Fibroblast of lung (primary cell): Measurements from ENCODE around the gene BEX2. TPM values are rescaled to one million over a fixed set of nuclear protein-coding genes. Genes with fewer than 3 reads are reported as not detected.

Experiments used
- DNase-seq, 2 donors: peaks; one replicate each; pipeline versions ENCODE4 v3.0.0 to v3.0.0-alpha.2; 2010; ENCODE audit warnings: low read depth in 2 of 2
- H2AFZ ChIP-seq: 2 replicates; pipeline ENCODE4 v1.5.1; 2012; ENCODE audit warnings: low read length, control low read depth, inconsistent platforms
- H3K27ac ChIP-seq: 2 replicates; pipeline ENCODE4 v1.5.1; 2011; ENCODE audit warnings: low read length, control low read depth; ENCODE audit not compliant: insufficient read depth
- H3K27me3 ChIP-seq: 2 replicates; pipeline ENCODE4 v1.5.1; 2011; ENCODE audit warnings: mild to moderate bottlenecking, low read length; ENCODE audit not compliant: control insufficient read depth, insufficient read depth
- H3K36me3 ChIP-seq: 2 replicates; pipeline ENCODE4 v1.5.1; 2011; ENCODE audit warnings: low read length; ENCODE audit not compliant: control insufficient read depth, insufficient read depth
- H3K4me1 ChIP-seq: 2 replicates; pipeline ENCODE4 v1.5.1; 2011; ENCODE audit warnings: low read length; ENCODE audit not compliant: control insufficient read depth, insufficient read depth; ENCODE audit errors: extremely low read depth
- H3K4me2 ChIP-seq: 2 replicates; pipeline ENCODE4 v1.5.1; 2011; ENCODE audit warnings: low read length, control low read depth; ENCODE audit not compliant: insufficient read depth; ENCODE audit errors: extremely low read depth
- H3K4me3 ChIP-seq, 4 experiments: fragments of 200-600 bp in 1 of 4; sonication (generic) in 1 of 4; replicated peaks in 1 of 4; 2 replicates each; pipeline ENCODE4 v1.5.1; 2011 to 2016; ENCODE audit warnings: low read length in 4 of 4, low read depth in 3 of 4, mild to moderate bottlenecking in 3 of 4, control low read depth in 2 of 4, inconsistent platforms in 1 of 4, mixed read lengths in 1 of 4; ENCODE audit not compliant: insufficient read depth in 1 of 4; ENCODE audit errors: control extremely low read depth in 1 of 4
- H3K79me2 ChIP-seq: 2 replicates; pipeline ENCODE4 v1.5.1; 2012; ENCODE audit warnings: mild to moderate bottlenecking, low read length, inconsistent platforms; ENCODE audit not compliant: control insufficient read depth, insufficient read depth
- H3K9ac ChIP-seq: 2 replicates; pipeline ENCODE4 v1.5.1; 2011; ENCODE audit warnings: mild to moderate bottlenecking, low read length, control low read depth; ENCODE audit not compliant: insufficient read depth
- H3K9me3 ChIP-seq: 2 replicates; pipeline ENCODE4 v1.5.1; 2012; ENCODE audit warnings: low read depth, low read length; ENCODE audit not compliant: control insufficient read depth, insufficient read depth
- H4K20me1 ChIP-seq: 2 replicates; pipeline ENCODE4 v1.5.1; 2011; ENCODE audit warnings: low read length; ENCODE audit not compliant: control insufficient read depth, insufficient read depth; ENCODE audit errors: extremely low read depth
- EZH2 ChIP-seq: IDR thresholded peaks from 2 replicates; pipeline ENCODE4 v1.5.1; 2012; ENCODE audit warnings: low read length, control low read depth, mild to moderate bottlenecking; ENCODE audit errors: missing control alignments
- polyA plus RNA-seq, 2 donors: library from polyadenylated mRNA; depleted of rRNA in 1 of 2; stranded (reverse) in 1 of 2; unstranded in 1 of 2; fragments of >200 nt; gene quantifications; 2 replicates each; pipeline ENCODE4 v1.2.1, GENCODE V29; 2011 to 2012; ENCODE audit warnings: missing spikeins in 1 of 2
- total RNA-seq: library from RNA; depleted of rRNA; stranded (reverse); fragments of >200 nt; gene quantifications from 2 replicates; pipeline ENCODE4 v1.2.1, GENCODE V29; 2014
- TF ChIP-seq, protein P1 (sequence below), 2 donors: IDR thresholded peaks in 1 of 2; conservative IDR thresholded peaks in 1 of 2; 1 replicate in 1 of 2; 2 replicates in 1 of 2; pipeline ENCODE4 v1.5.1; 2011 to 2012; ENCODE audit warnings: low read length in 2 of 2, control low read depth in 1 of 2, inconsistent platforms in 1 of 2, low read depth in 1 of 2, mild to moderate bottlenecking in 1 of 2

Gene BEX2
- total and polyA plus RNA-seq, 2 donors (not counting 1 experiment from before 2014, with no cell fraction given), result 0.32 to 2.8 TPM

DNA sequence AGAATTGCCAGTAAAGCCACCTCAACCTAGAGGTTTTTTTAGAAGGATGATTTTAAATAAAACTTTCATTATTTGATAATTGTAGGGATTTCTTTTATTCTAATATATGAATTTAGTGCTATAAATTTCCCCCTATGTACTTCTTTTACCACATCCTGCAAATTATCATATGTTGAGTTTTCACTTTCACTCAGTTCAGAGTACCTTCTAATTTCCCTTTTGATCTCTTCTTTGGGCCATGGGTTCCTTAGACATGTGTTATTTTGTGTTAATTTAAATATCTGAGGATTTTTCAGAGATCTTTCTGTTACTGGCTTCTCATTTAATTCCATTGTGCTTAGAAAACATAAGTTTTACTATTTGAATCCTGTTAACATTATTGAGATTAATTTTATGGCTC, 6.1 kb downstream of the BEX2 start:
- Histone ChIP-seq H3K27me3 (no peaks in the 10 kb centered on the region), H3K4me3 (no peak overlapping the region), H3K4me1 (no peaks in the 10 kb centered on the region), H3K27ac (no peak overlapping the region), H3K9ac (no peak overlapping the region), H3K4me2 (no peak overlapping the region), H3K79me2 (no peaks in the 10 kb centered on the region), H3K9me3 (no peaks in the 10 kb centered on the region), H3K36me3 (no peaks in the 10 kb centered on the region), H4K20me1 (no peaks in the 10 kb centered on the region), H2AFZ (no peak overlapping the region)
- no peak for DNase-seq
- TF ChIP-seq, protein P1, sequence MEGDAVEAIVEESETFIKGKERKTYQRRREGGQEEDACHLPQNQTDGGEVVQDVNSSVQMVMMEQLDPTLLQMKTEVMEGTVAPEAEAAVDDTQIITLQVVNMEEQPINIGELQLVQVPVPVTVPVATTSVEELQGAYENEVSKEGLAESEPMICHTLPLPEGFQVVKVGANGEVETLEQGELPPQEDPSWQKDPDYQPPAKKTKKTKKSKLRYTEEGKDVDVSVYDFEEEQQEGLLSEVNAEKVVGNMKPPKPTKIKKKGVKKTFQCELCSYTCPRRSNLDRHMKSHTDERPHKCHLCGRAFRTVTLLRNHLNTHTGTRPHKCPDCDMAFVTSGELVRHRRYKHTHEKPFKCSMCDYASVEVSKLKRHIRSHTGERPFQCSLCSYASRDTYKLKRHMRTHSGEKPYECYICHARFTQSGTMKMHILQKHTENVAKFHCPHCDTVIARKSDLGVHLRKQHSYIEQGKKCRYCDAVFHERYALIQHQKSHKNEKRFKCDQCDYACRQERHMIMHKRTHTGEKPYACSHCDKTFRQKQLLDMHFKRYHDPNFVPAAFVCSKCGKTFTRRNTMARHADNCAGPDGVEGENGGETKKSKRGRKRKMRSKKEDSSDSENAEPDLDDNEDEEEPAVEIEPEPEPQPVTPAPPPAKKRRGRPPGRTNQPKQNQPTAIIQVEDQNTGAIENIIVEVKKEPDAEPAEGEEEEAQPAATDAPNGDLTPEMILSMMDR (conservative IDR thresholded peaks at IDR 0.05 in 1 of 2, IDR thresholded peaks at IDR 0.05 in 1 of 2; ENCODE audit: low read depth in 1 of 2, low read length in 2 of 2), result no peak
- no peak for TF ChIP-seq EZH2

DNA sequence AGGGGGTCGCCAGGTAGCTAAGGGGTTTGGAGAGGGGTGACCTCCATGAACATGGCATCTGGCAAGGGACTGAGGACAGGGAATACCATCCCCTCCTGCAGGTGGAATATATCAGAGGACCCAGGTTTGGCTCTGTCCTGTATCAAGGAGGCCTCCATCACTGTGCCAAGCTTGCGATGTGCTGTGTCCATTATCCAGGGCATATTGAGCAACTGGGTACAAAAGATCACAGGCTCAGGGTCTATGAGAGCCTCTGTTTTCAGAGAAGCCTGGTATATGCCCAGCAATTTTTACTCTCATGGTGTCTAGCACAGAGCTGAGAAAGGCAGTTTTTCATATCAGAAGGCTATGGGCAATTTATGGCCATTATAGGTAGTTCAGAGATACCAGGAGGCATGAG, 17.7 kb downstream of the BEX2 start:
- Histone ChIP-seq H3K9ac (no peak overlapping the region), H3K27me3 (no peaks in the 10 kb centered on the region), H3K36me3 (no peaks in the 10 kb centered on the region), H3K4me2 (no peak overlapping the region), H3K79me2 (no peaks in the 10 kb centered on the region), H3K9me3 (no peaks in the 10 kb centered on the region), H4K20me1 (no peaks in the 10 kb centered on the region), H3K4me1 (no peaks in the 10 kb centered on the region), H3K27ac (no peak overlapping the region), H2AFZ (no peak overlapping the region), H3K4me3 (no peak overlapping the region)
- TF ChIP-seq, protein P1 (conservative IDR thresholded peaks at IDR 0.05 in 1 of 2, IDR thresholded peaks at IDR 0.05 in 1 of 2; ENCODE audit: low read depth in 1 of 2, low read length in 2 of 2), result no peak
- TF ChIP-seq EZH2, result no peak
- no peak for DNase-seq

- Histone ChIP-seq H3K9me3 (no peaks in the 10 kb centered on the region), H2AFZ (no peak overlapping the region), H3K27ac (no peak overlapping the region), H3K79me2 (no peaks in the 10 kb centered on the region), H4K20me1 (no peaks in the 10 kb centered on the region), H3K36me3 (no peaks in the 10 kb centered on the region), H3K4me1 (no peaks in the 10 kb centered on the region), H3K27me3 (peaks cover 20% of the 10 kb centered on the region), H3K4me2 (no peak overlapping the region), H3K9ac (no peak overlapping the region), H3K4me3 (no peak overlapping the region)
- TF ChIP-seq, protein P1 (conservative IDR thresholded peaks at IDR 0.05 in 1 of 2, IDR thresholded peaks at IDR 0.05 in 1 of 2; ENCODE audit: low read depth in 1 of 2, low read length in 2 of 2), result no peak
- no peak for TF ChIP-seq EZH2
- DNase-seq, result no peak
Measured at GRCh38 chrX:103279624-103280023, 31.2 kb downstream of the BEX2 start.
